GM21447 (cell line): ENCODE measurements around the gene B4GALT2.

ENCODE experiments used
- ATAC-seq: cut with Tn5 transposase; IDR thresholded peaks from one replicate; pipeline ENCODE4 v1.9.1; 2021; ENCODE audit not compliant: unreplicated experiment

The B4GALT2 gene

DNA sequence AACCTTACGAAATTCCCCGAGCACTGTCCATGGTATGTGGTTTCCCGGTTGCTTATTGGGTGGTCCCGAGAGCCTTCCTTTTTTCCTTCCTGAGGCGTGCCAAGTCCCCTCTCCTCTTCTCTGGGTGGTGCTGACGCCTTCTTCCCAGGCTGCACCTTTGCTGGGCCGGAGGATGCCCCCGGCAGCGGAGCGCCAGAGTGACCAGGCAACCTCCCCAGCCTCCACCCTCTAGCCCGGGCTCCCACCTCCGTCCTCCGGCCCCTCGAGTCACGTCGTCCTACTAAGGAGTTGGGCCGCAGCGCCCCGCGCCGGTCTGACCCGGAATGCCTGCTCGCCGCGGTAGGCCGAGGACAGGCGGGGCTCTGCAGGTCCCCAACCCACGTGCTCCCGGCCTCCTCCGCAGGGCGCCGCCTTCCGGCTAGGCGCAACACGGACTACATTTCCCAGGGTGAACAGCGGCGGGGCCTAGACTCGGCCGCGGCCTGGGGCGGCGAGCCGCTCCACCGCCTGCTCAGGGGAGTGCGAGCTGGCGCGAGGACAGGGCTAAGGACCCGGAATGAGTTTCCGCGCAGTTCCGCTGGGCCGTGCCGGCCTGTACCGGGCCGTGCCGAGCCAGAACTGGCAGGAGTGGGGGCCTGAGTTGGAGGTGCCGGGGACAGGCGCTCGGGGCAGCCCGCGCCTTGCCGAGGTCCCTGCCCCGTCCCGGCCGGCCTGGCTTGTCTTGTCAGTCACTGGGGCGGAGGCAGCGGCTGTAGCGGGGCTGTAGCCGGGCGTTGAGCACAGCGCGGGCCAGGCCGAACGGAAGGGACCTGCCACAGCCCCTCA, 32.6 kb upstream of the B4GALT2 start, which contains the start of gene IPO13:
Gene IPO13, plus strand, starts transcription at position 715 of the 825 bp plus-strand sequence. CDS start 651 bp downstream, outside the sequence.
- peak; percentile 90 for ATAC-seq

GRCh38 chr1:43947061-43947873, 31.7 kb upstream of the B4GALT2 start:
- no peak for ATAC-seq

DNA sequence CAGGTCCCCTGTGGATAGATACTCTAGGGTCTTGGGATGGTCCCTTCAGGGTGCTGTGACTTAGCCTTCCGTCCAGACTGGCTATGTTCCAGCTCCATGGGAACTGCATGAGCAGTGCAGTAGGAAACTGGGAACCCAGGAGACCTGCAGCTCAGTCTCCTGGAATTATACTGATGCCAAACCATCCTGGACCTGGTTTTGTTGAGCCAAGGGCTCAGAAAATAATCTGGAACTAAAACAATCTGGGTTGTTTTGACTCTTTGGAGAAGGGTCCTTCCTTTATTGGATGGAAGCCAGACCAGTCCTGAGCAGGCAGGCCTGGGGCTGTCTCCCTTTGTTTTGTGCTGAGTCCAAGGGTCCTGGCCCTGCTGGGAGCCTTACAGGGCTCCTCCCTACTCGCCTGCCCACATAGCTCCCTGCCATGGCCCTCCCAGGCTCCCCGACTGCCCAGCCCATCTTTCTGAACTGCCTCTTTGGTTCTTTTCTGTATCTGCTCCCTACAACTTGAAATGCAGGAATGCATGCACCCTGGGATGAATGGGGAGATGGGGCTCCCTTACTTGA, 31.1 kb upstream of the B4GALT2 start:
- no peak for ATAC-seq

GRCh38 chr1:43949678-43950077, 29.3 kb upstream of the B4GALT2 start:
- ATAC-seq, result no peak

GRCh38 chr1:43951021-43951985, 27.7 kb upstream of the B4GALT2 start:
- ATAC-seq, result no peak

- no peak for ATAC-seq
These were observed 26.2 kb upstream of the B4GALT2 start for GRCh38 chr1:43952731-43953346.

- no peak for ATAC-seq
These were observed 25.6 kb upstream of the B4GALT2 start for GRCh38 chr1:43953361-43953760.

DNA sequence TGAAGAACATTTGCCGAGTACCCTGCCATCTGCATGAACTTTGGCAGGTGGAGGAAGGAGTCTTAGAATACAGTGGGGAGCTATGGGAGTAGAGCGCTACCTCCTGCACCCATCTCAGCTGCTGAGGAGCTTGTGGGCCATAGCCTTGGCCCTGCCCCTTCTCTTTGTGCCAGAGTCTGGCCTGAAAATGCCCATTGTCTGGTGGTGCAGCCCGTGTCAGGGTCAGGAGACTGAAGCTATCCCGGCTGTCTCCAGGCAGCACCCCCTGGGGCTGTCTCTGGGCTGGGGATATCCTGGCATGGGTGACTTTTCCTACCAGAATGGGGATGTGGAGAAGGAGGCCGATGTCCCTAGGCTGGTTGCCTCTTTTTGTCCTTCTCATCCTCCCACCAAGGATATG, 25.0 kb upstream of the B4GALT2 start:
- ATAC-seq, result no peak

DNA sequence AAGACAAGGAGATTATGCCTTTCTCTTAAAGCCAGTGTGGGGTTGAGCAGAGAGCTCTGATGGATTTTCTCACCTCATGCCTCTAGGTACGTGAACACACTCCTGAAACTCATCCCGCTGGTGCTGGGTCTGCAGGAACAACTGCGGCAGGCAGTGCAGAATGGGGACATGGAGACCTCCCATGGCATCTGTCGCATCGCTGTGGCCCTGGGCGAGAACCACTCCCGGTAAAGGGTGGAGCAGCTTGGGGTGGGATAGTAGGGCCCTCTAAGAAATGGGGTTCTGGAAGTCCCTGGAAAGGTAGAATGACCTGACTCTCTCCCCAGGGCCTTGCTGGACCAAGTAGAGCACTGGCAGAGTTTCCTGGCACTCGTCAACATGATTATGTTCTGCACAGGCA, 22.8 kb upstream of the B4GALT2 start:
- no peak for ATAC-seq

DNA sequence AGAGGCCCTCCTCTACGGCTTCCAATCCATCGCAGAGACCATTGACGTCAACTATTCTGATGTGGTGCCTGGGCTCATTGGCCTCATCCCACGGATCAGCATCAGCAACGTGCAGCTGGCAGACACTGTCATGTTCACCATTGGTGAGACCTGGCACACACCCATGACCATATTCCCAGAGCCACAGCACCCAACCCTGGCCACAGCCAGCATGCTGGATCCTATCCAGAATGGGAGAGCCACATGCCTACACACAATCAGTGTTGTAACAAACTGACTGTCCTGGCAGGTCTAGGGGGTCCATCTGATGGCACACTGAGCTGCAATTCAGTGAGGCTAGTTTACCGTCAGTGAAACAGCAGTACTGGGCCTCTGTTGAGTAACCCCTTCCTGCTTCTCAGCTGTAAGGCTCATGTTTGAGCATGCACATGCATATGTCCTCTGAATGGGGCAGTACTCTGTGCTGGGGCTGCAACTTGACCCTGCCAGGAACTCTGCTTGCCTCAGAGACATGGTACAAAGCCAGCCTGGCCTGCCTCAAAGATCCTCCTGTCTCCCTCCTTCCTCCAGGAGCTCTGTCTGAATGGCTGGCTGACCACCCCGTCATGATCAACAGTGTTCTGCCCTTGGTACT, 21.5 kb upstream of the B4GALT2 start:
- ATAC-seq, result no peak

- no peak for ATAC-seq
These were observed 20.4 kb upstream of the B4GALT2 start for GRCh38 chr1:43958351-43959255.

- no peak for ATAC-seq
These were observed 18.2 kb upstream of the B4GALT2 start for GRCh38 chr1:43960798-43961197.

DNA sequence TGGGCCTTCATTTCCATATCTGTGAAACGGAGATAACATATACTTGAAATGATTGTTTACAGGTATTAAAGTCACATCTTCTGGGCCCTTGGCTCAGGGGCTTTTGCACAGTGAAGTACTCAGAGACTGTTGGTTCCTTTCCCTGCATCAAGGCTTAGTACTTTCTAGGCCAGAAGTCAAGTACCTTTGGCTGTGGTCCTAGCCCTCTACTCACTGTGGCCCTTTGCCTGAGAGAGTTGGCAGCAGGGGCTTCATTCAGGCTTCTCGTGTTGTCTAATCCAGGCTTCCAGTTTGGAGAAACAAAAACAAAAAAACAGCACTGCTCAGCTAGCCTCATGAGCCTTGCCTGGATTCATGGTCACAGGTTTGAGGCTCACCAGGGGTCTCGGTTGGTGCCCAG, 17.3 kb upstream of the B4GALT2 start:
- ATAC-seq, result no peak

- ATAC-seq, result no peak
These were observed 16.7 kb upstream of the B4GALT2 start for GRCh38 chr1:43962324-43962723.

DNA sequence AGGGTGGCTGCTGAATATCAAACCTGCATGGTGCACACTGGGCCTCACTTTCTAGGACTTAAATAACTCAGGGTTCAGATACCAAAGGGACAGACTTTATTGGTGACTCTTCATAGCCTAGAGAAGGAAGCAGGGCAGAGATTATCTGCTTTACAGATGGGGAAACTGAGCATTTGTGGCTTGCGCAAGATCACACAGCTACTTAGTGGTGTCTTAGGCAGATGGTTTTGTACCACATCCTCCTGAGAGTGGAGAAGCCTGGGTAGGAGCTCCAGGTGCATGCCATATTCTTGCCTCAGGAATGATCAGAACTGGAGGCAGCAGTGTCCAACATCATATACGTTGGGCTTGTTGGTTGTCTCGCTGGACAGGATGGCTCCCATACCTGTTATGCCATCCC, 16.0 kb upstream of the B4GALT2 start:
- no peak for ATAC-seq

DNA sequence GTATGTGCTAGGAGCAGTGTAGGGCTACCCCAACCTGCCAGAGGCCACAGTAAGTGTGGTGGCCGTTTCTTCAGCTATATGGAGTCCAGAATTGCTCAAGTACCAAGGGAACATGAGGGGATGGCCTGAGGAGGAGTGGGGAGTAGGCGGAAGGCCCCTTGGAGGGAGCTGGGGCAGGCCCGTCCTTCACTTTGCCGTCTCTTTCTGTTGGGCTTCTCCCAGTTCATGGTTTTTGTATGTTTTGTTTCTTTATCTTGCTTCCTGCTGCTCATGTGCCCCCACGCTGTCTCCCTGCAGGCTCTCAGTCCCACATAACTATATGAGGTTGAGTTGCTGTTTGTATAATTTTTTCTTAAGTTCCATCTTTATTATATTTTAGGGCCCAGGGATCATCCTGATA, 15.1 kb upstream of the B4GALT2 start:
- no peak for ATAC-seq

- no peak for ATAC-seq
These were observed 13.7 kb upstream of the B4GALT2 start for GRCh38 chr1:43965316-43965715.

- no peak for ATAC-seq
These were observed 10.6 kb upstream of the B4GALT2 start for GRCh38 chr1:43968348-43968948.
